ENCODE data around the gene CD83.
"Not testable (repeated sequence)": the region's sequence is repeated elsewhere in the genome, so short reads cannot be mapped to it uniquely, and the experiment has no call there.

CD83 gene

GRCh38 chr6:14117158-14118090, at the start of gene CD83:
Gene CD83 (plus strand): TSS chr6:14117772. CDS start chr6:14117812, 40 bp downstream.
- peak; percentile 88 for DNase-seq

GRCh38 chr6:14068133-14068532, 49.4 kb upstream of the CD83 start:
- DNase-seq = no peak

- DNase-seq = no peak
Observed at GRCh38 chr6:14068623-14069022, 48.9 kb upstream of the CD83 start.

GRCh38 chr6:14070457-14070856, 47.1 kb upstream of the CD83 start:
- DNase-seq = no peak

GRCh38 chr6:14072084-14072483, 45.5 kb upstream of the CD83 start:
- DNase-seq = no peak

- DNase-seq = not testable (repeated sequence)
Observed at GRCh38 chr6:14073561-14074354, 43.8 kb upstream of the CD83 start.

GRCh38 chr6:14074476-14075094, 43.0 kb upstream of the CD83 start:
- no peak for DNase-seq

- peak; percentile 24 for DNase-seq
Observed at GRCh38 chr6:14075095-14075503, 42.5 kb upstream of the CD83 start.

- no peak for DNase-seq
Observed at GRCh38 chr6:14077193-14077867, 40.2 kb upstream of the CD83 start.

- DNase-seq = no peak
Observed at GRCh38 chr6:14079433-14079832, 38.1 kb upstream of the CD83 start.

GRCh38 chr6:14079971-14080370, 37.6 kb upstream of the CD83 start:
- no peak for DNase-seq

- DNase-seq = no peak
Observed at GRCh38 chr6:14081126-14081525, 36.4 kb upstream of the CD83 start.

GRCh38 chr6:14082771-14083170, 34.8 kb upstream of the CD83 start:
- no peak for DNase-seq

GRCh38 chr6:14083262-14083661, 34.3 kb upstream of the CD83 start:
- DNase-seq = no peak

GRCh38 chr6:14083751-14084150, 33.8 kb upstream of the CD83 start:
- no peak for DNase-seq

- DNase-seq = no peak
Observed at GRCh38 chr6:14084388-14084787, 33.2 kb upstream of the CD83 start.

GRCh38 chr6:14085176-14085787, 32.3 kb upstream of the CD83 start:
- no peak for DNase-seq

GRCh38 chr6:14086701-14087100, 30.9 kb upstream of the CD83 start:
- no peak for DNase-seq

- DNase-seq = no peak
Observed at GRCh38 chr6:14088600-14089192, 28.9 kb upstream of the CD83 start.

- DNase-seq = no peak
Observed at GRCh38 chr6:14089224-14089623, 28.3 kb upstream of the CD83 start.

GRCh38 chr6:14091339-14091978, 26.1 kb upstream of the CD83 start:
- DNase-seq = no peak
